Endothelial cell of umbilical vein (primary cell): ENCODE measurements around the gene PIK3CB. TPM values are rescaled to one million over a fixed set of nuclear protein-coding genes. Genes with fewer than 3 reads are reported as not detected.

Experiments used
- BruUV-seq: library from RNA; stranded (reverse); fragments of 400-500 nt; replicated peaks from 2 replicates; lab custom pipeline; 2021; lab: Mats Ljungman, UMichigan
- CTCF ChIA-PET: fragments of 300-600, 350-600 bp; sonication (Branson Sonifier 250); formaldehyde crosslinking; loops from one replicate; lab custom pipeline; 2021; ENCODE audit warnings: antibody characterized with exemption, inconsistent platforms; lab: Charles Lee
- POLR2A ChIA-PET: fragments of 300-600, 350-600 bp; sonication (Branson Sonifier 250); formaldehyde crosslinking; loops from one replicate; lab custom pipeline; 2021; ENCODE audit warnings: antibody characterized with exemption, inconsistent platforms; lab: Charles Lee
- DNase-seq: peaks from one replicate; pipeline ENCODE4 v3.0.0-alpha.2; 2011; ENCODE audit warnings: low read depth, low spot score
- FAIRE-seq: peaks from 2 replicates; lab custom pipeline; 2011; peaks lifted over from hg19 to GRCh38; lab: Jason Lieb, UNC
- H2AFZ ChIP-seq: 2 replicates; pipeline ENCODE4 v1.6.0; 2012; ENCODE audit warnings: low read depth, low read length, control low read depth, inconsistent platforms
- H3K27ac ChIP-seq: 2 replicates; pipeline ENCODE4 v1.5.1; 2011; ENCODE audit warnings: low read depth, mild to moderate bottlenecking, control low read depth, low read length, moderate library complexity; ENCODE audit not compliant: insufficient read depth
- H3K27me3 ChIP-seq, 2 experiments: 2 replicates each; pipeline versions ENCODE4 v1.6.0 to v1.6.1; 2011; ENCODE audit warnings: low read length in 2 of 2, mixed read lengths in 1 of 2; ENCODE audit not compliant: control insufficient read depth in 2 of 2, insufficient read depth in 2 of 2
- H3K36me3 ChIP-seq, 2 experiments: 2 replicates in 1 of 2; 3 replicates in 1 of 2; pipeline ENCODE4 v1.5.1; 2011; ENCODE audit warnings: low read length in 2 of 2, mild to moderate bottlenecking in 1 of 2, moderate library complexity in 1 of 2; ENCODE audit not compliant: control insufficient read depth in 2 of 2, insufficient read depth in 2 of 2; ENCODE audit errors: extremely low read depth in 1 of 2
- H3K4me1 ChIP-seq: 3 replicates; pipeline ENCODE4 v1.5.1; 2011; ENCODE audit warnings: mild to moderate bottlenecking, low read length; ENCODE audit not compliant: control insufficient read depth, insufficient read depth; ENCODE audit errors: extremely low read depth
- H3K4me2 ChIP-seq: 2 replicates; pipeline ENCODE4 v1.6.1; 2011; ENCODE audit warnings: low read length, control low read depth, mixed read lengths; ENCODE audit not compliant: insufficient read depth
- H3K4me3 ChIP-seq, 3 experiments: fragments of 200-600 bp in 1 of 3; sonication (generic), shearing (Covaris generic) in 1 of 3; replicated peaks in 1 of 3; 2 replicates each; pipeline ENCODE4 v1.5.1; 2011 to 2016; ENCODE audit warnings: control low read depth in 3 of 3, low read length in 3 of 3, mild to moderate bottlenecking in 2 of 3, inconsistent platforms in 1 of 3, low read depth in 1 of 3, moderate library complexity in 1 of 3; ENCODE audit not compliant: insufficient read depth in 1 of 3
- H3K79me2 ChIP-seq: 2 replicates; pipeline ENCODE4 v1.6.0; 2012; ENCODE audit warnings: low read length, inconsistent platforms; ENCODE audit not compliant: control insufficient read depth, insufficient read depth
- H3K9ac ChIP-seq: replicated peaks from 2 replicates; pipeline ENCODE3; 2011; ENCODE audit warnings: low read length, control low read depth; ENCODE audit not compliant: insufficient read depth; ENCODE audit errors: extremely low read depth
- H3K9me1 ChIP-seq: replicated peaks from 3 replicates; pipeline ENCODE4 v1.6.0; 2011; ENCODE audit warnings: mild to moderate bottlenecking, low read length; ENCODE audit not compliant: control insufficient read depth, insufficient read depth; ENCODE audit errors: extremely low read depth
- H3K9me3 ChIP-seq: replicated peaks from 2 replicates; pipeline ENCODE4 v1.5.1; 2012; ENCODE audit warnings: low read length, inconsistent platforms; ENCODE audit not compliant: control insufficient read depth, insufficient read depth
- H4K20me1 ChIP-seq: replicated peaks from 2 replicates; pipeline ENCODE3; 2011; ENCODE audit warnings: mild to moderate bottlenecking, low read length; ENCODE audit not compliant: control insufficient read depth, insufficient read depth; ENCODE audit errors: extremely low read depth
- CTCF ChIP-seq, 2 donors: IDR thresholded peaks; 1 replicate in 1 of 2; 2 replicates in 1 of 2; pipeline ENCODE4 v1.5.1; 2011; ENCODE audit warnings: low read length in 2 of 2, mild to moderate bottlenecking in 2 of 2, moderate library complexity in 2 of 2, control low read depth in 1 of 2, inconsistent platforms in 1 of 2, low read depth in 1 of 2; ENCODE audit not compliant: insufficient read depth in 1 of 2; ENCODE audit errors: extremely low read depth in 1 of 2
- EZH2 ChIP-seq: IDR thresholded peaks from 2 replicates; pipeline ENCODE4 v1.6.1; 2012; ENCODE audit warnings: borderline replicate concordance, low read depth, mild to moderate bottlenecking, moderate library complexity, low read length, inconsistent platforms; ENCODE audit not compliant: severe bottlenecking
- FOS ChIP-seq: IDR thresholded peaks from 2 replicates; pipeline ENCODE4 v1.6.1; 2011; ENCODE audit warnings: mild to moderate bottlenecking, low read length, moderate library complexity, borderline replicate concordance; ENCODE audit not compliant: insufficient read depth
- GATA2 ChIP-seq: IDR thresholded peaks from 2 replicates; pipeline ENCODE4 v1.7.0; 2011; ENCODE audit warnings: low read depth, mild to moderate bottlenecking, moderate library complexity, mixed read lengths, low read length; ENCODE audit not compliant: insufficient read length, insufficient read depth
- JUN ChIP-seq: IDR thresholded peaks from 2 replicates; pipeline ENCODE4 v1.6.1; 2011; ENCODE audit warnings: borderline replicate concordance, low read depth; ENCODE audit not compliant: insufficient read length, insufficient read depth
- MAX ChIP-seq: IDR thresholded peaks from 2 replicates; pipeline ENCODE4 v1.6.1; 2011; ENCODE audit not compliant: insufficient read depth, insufficient read length
- MYC ChIP-seq: IDR thresholded peaks from one replicate; pipeline ENCODE4 v1.6.1; 2011; ENCODE audit warnings: mild to moderate bottlenecking, low read depth, low read length
- POLR2A ChIP-seq: IDR thresholded peaks from 2 replicates; pipeline ENCODE4 v1.6.1; 2012; ENCODE audit warnings: low read depth, mild to moderate bottlenecking, control low read depth, low read length
- POLR2AphosphoS5 ChIP-seq: IDR thresholded peaks from 2 replicates; pipeline ENCODE4 v1.6.1; 2012; ENCODE audit warnings: low read depth, mild to moderate bottlenecking, control low read depth, low read length, moderate library complexity; ENCODE audit not compliant: insufficient read depth
- dilution Hi-C: fragments of 300-500 bp; cut with MboI; formaldehyde crosslinking; loops from one replicate; pipeline ENCODE4 v1.15.0; 2019; ENCODE audit warnings: low sequenced_read_pairs; ENCODE audit not compliant: extremely low pct_ligation_motif_present
- intact Hi-C: fragments of 100-400 bp; cut with micrococcal nuclease; formaldehyde crosslinking; loops from one replicate; pipeline ENCODE4 v1.10.0; 2022
- polyA plus RNA-seq, 4 experiments: library from polyadenylated mRNA; depleted of rRNA in 3 of 4; stranded (reverse) in 3 of 4; unstranded in 1 of 4; fragments of >200 nt; gene quantifications; 2 replicates each; pipeline versions ENCODE4 v1.2.1 to v1.2.3, GENCODE V29; 2011 to 2012; ENCODE audit warnings: missing spikeins in 1 of 4
- total RNA-seq: library from RNA; stranded (reverse); gene quantifications from 2 replicates; pipeline ENCODE4 v1.2.3, GENCODE V29; 2021

Gene PIK3CB
- total and polyA plus RNA-seq, 2 donors (not counting 3 experiments of a cell fraction or from before 2014, with no cell fraction given) = 9.0 to 29.8 TPM

DNA sequence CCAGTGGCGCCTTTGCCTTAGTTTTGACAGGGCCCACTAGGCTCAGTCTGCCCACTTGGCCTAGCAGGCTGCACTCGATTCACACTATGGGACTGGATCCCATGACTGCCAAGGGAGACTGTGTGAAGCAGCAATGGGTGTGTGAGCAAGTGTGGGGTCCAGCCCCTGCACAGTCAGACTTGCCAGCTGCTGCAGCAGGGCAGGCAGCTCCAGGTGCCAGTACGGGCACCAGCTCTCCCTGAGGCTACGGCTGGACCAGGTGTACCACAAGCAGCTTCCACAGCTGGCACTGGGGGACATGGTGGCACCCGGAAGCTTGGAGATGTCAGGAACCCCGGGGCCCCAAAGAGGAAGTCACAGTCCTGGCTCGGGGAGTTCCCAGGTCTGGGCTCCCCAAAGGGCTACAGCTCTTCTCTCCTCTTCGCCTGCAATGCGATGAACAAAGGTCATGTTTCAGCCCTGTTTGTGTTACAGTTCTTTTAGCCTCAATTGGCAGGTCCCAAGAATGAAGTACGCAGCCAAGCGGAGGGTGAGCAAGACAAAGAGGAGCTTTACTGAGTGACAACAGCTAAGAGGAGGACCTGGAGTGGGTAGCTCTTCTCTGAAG, 67.1 kb downstream of the PIK3CB start:
- ChIA-PET CTCF (interaction anchor here (1.1 kb wide), 2 partner anchors 18 to 148 kb away, joined by 4 read pairs; no protein-coding TSS in a partner anchor), POLR2A (no interaction called here)
- no peak overlapping the region for H3K4me2 ChIP-seq
- no peaks in the 10 kb centered on the region for H3K27me3 ChIP-seq
- no peaks in the 10 kb centered on the region for H3K9me1 ChIP-seq
- intact Hi-C loops = no loop called here
- H3K9me3 ChIP-seq = no peaks in the 10 kb centered on the region
- FAIRE-seq (no peak), DNase-seq (no peak)
- dilution Hi-C loops = no loop called here
- peaks cover 0 to 5% of the 10 kb centered on the region in 2 experiments for H3K36me3 ChIP-seq
- H3K79me2 ChIP-seq = peaks cover 3% of the 10 kb centered on the region
- no peak overlapping the region for H3K9ac ChIP-seq
- H2AFZ ChIP-seq = no peak overlapping the region
- H3K4me3 ChIP-seq = no peak overlapping the region
- TF ChIP-seq MYC (no peak), GATA2 (no peak)
- H3K27ac ChIP-seq = no peak overlapping the region
- BruUV-seq = no TSS peak
- H3K4me1 ChIP-seq = peaks cover 6% of the 10 kb centered on the region
- H4K20me1 ChIP-seq = no peaks in the 10 kb centered on the region

DNA sequence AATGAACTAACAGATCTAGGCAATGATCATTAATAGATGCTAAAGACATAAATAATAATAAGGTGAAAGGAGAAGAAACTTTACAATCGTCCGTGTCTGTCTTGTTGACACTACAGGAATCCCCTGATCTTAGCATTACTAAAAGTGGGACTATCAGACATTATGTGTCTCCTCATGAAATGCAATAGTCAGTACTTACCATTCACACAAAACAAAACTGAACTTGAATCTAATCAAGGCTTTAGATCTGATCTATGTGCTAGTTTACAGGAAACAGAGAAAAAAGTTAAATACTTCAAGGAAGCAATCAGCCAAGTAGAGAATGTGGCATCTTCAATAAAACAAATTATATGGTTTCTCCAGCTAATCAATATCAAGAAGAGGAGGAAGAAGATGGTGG, 73.7 kb downstream of the PIK3CB start:
- DNase-seq (no peak), FAIRE-seq (no peak)
- Histone ChIP-seq H3K9ac (no peak overlapping the region), H3K36me3 (no peaks in the 10 kb centered on the region), H3K27me3 (no peaks in the 10 kb centered on the region), H3K4me1 (peaks cover 6% of the 10 kb centered on the region), H4K20me1 (peaks cover 2% of the 10 kb centered on the region), H3K27ac (no peak overlapping the region), H3K9me3 (no peaks in the 10 kb centered on the region), H3K9me1 (no peaks in the 10 kb centered on the region), H3K4me2 (no peak overlapping the region), H3K79me2 (peaks cover 7% of the 10 kb centered on the region), H3K4me3 (no peak overlapping the region), H2AFZ (no peak overlapping the region)
- intact Hi-C loops (no loop called here), dilution Hi-C loops (no loop called here)
- CTCF ChIA-PET = interaction anchor here (2.3 kb wide), 1 partner anchor 154 kb away, joined by 8 read pairs; no protein-coding TSS in a partner anchor
- BruUV-seq = no TSS peak
- TF ChIP-seq CTCF (IDR thresholded peaks at IDR 0.05; ENCODE audit: extremely low read depth in 1 of 2, insufficient read depth in 1 of 2, low read depth in 1 of 2, low read length in 2 of 2) = no peak
- no peak for TF ChIP-seq GATA2
- TF ChIP-seq EZH2 = no peak
- no peak for TF ChIP-seq MAX
- TF ChIP-seq POLR2AphosphoS5 = no peak
- no peak for TF ChIP-seq JUN
- TF ChIP-seq MYC = no peak
- no peak for TF ChIP-seq FOS
- TF ChIP-seq POLR2A = no peak
- POLR2A ChIA-PET = no interaction called here
